ENCODE results near the gene CLCN2.
"Not testable (repeated sequence)": the region's sequence is repeated elsewhere in the genome, so short reads cannot be mapped to it uniquely, and the experiment has no call there.

The CLCN2 gene

GRCh38 chr3:184343200-184343876 is 18.1 kb downstream of the CLCN2 start:
- no CpG with 5 or more reads among the region's 5 CpGs for WGBS (ENCODE audit: insufficient coverage, insufficient read length)

DNA sequence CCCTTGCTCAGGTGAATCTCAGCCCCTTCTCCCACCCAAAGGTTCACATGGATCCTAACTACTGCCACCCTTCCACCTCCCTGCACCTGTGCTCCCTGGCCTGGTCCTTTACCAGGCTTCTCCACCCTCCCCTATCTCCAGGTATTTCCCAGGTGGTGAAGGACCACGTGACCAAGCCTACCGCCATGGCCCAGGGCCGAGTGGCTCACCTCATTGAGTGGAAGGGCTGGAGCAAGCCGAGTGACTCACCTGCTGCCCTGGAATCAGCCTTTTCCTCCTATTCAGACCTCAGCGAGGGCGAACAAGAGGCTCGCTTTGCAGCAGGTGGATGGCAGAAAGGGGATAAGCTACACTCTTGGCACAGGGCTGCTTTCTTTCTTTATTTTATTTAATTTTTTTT is 19.5 kb downstream of the CLCN2 start:
- Histone ChIP-seq H3K27ac (ENCODE audit: low read length) (no peak overlapping the region), H3K27me3 (ENCODE audit: control insufficient read depth, insufficient read depth, low read length) (no peaks in the 10 kb centered on the region), H3K9me3 (ENCODE audit: control insufficient read depth, insufficient read depth, low read length) (no peaks in the 10 kb centered on the region), H3K4me1 (ENCODE audit: control insufficient read depth, insufficient read depth, low read length) (peaks cover 6% of the 10 kb centered on the region), H3K36me3 (ENCODE audit: control insufficient read depth, insufficient read depth, low read length) (peaks cover 13% of the 10 kb centered on the region), H3K4me3 (ENCODE audit: low read length) (no peak overlapping the region)
- no CpG with 5 or more reads among the region's 7 CpGs for WGBS (ENCODE audit: insufficient coverage, insufficient read length)
- DNase-seq (ENCODE audit: low read depth, low spot score) = no peak

More at GRCh38 chr3:184343200-184343876, 18.1 kb downstream of the CLCN2 start:
- no peak overlapping the region for H3K27ac ChIP-seq (ENCODE audit: low read length)
- H3K4me3 ChIP-seq (ENCODE audit: low read length) = no peak overlapping the region
- DNase-seq (ENCODE audit: low read depth, low spot score) = no peak
- no peaks in the 10 kb centered on the region for H3K27me3 ChIP-seq (ENCODE audit: control insufficient read depth, insufficient read depth, low read length)
- H3K36me3 ChIP-seq (ENCODE audit: control insufficient read depth, insufficient read depth, low read length) = peaks cover 15% of the 10 kb centered on the region
- no peaks in the 10 kb centered on the region for H3K9me3 ChIP-seq (ENCODE audit: control insufficient read depth, insufficient read depth, low read length)
- H3K4me1 ChIP-seq (ENCODE audit: control insufficient read depth, insufficient read depth, low read length) = peaks cover 6% of the 10 kb centered on the region

DNA sequence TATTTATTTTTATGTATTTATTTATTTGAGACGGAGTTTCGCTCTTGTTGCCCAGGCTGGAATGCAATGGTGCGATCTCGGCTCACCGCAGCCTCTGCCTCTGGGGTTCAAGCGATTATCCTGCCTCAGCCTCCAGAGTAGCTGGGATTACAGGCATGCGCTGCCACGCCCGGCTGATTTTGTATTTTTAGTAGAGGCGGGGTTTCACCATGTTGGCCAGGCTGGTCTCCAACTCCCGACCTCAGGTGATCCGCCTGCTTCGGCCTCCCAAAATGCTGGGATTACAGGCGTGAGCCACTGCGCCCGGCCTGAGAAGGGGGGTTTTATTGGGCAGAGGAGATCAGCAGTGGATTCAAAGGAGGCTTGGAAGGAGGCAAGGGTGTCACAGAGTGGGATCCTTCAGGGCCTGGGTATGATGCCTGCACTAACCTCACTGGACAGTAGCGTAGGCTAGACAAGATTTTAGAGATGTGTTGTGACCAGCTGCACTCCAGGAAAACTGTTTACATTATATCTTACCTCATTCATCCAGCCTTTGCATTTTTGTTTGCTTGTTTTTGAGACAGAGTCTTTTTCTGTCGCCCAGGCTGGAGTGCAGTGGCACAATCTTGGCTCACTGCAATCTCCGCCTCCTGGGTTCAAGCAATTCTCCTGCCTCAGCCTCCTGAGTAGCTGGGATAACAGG is 21.8 kb downstream of the CLCN2 start:
- no CpG with 5 or more reads among the region's 19 CpGs for WGBS (ENCODE audit: insufficient coverage, insufficient read length)
- peaks cover 12% of the 10 kb centered on the region for H3K36me3 ChIP-seq (ENCODE audit: control insufficient read depth, insufficient read depth, low read length)
- not testable (repeated sequence) for H3K27ac ChIP-seq (ENCODE audit: low read length)

DNA sequence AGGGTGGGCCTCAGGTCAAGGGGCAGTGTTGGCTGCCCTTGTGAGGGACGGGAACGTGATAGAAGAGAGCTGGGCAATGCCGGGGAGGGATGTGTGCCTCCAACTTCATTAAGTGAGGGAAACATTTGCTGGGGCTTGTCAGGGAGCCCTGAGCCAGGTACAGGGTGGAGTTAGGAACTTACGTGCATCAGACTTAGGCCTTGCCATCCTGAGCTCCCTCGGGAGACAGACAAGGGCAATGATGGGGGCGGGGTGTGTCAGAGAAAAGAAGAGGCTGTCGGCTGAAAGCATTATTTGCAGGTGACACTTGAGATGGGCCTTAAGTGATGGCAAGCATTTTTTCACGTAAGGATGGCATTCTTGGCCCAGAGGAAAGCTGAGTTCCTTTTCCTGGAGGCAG is 22.4 kb downstream of the CLCN2 start:
- H3K27me3 ChIP-seq (ENCODE audit: control insufficient read depth, insufficient read depth, low read length) = no peaks in the 10 kb centered on the region
- H3K9me3 ChIP-seq (ENCODE audit: control insufficient read depth, insufficient read depth, low read length) = no peaks in the 10 kb centered on the region
- no CpG with 5 or more reads among the region's 8 CpGs for WGBS (ENCODE audit: insufficient coverage, insufficient read length)
- peaks cover 6% of the 10 kb centered on the region for H3K4me1 ChIP-seq (ENCODE audit: control insufficient read depth, insufficient read depth, low read length)
- H3K27ac ChIP-seq (ENCODE audit: low read length) = no peak overlapping the region
- DNase-seq (ENCODE audit: low read depth, low spot score) = no peak
- peaks cover 13% of the 10 kb centered on the region for H3K36me3 ChIP-seq (ENCODE audit: control insufficient read depth, insufficient read depth, low read length)
- H3K4me3 ChIP-seq (ENCODE audit: low read length) = no peak overlapping the region

More for the DNA sequence above, 21.8 kb downstream of the CLCN2 start:
- H3K4me1 ChIP-seq (ENCODE audit: control insufficient read depth, insufficient read depth, low read length); H3K9me3 ChIP-seq (ENCODE audit: control insufficient read depth, insufficient read depth, low read length); H3K27me3 ChIP-seq (ENCODE audit: control insufficient read depth, insufficient read depth, low read length); H3K4me3 ChIP-seq (ENCODE audit: low read length); DNase-seq (ENCODE audit: low read depth, low spot score): not testable (repeated sequence)

DNA sequence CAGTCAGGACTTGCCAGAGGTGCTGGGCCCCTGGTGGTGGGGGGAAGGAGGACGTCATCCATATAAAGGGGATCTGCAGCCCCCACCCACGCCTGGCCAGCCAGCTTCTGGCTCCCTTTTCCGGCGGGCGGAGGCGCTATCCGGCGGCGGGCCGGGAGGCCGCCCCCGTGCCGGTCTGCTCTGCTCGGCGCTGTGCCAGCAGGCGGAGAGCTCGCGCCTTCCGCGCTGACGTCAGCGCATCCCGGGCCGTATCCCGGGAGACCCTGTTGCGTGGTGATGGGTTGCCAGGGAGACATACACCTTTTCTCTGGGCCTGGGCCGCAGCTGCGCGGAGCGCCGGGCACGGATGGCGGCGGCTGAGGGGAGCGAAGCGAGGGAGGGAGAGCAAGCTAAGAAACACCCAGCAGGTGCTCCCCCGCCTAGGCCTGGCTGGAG is 22.9 kb downstream of the CLCN2 start:
- H3K9me3 ChIP-seq (ENCODE audit: control insufficient read depth, insufficient read depth, low read length) = no peaks in the 10 kb centered on the region
- peaks cover 16% of the 10 kb centered on the region for H3K36me3 ChIP-seq (ENCODE audit: control insufficient read depth, insufficient read depth, low read length)
- no peak overlapping the region for H3K27ac ChIP-seq (ENCODE audit: low read length)
- DNase-seq (ENCODE audit: low read depth, low spot score) = no peak
- WGBS (ENCODE audit: insufficient coverage, insufficient read length) = no CpG with 5 or more reads among the region's 37 CpGs
- peak overlapping the region; percentile 6; the same call in 1 of the 2 replicates for H3K4me3 ChIP-seq (ENCODE audit: low read length)
- peaks cover 6% of the 10 kb centered on the region for H3K4me1 ChIP-seq (ENCODE audit: control insufficient read depth, insufficient read depth, low read length)
- H3K27me3 ChIP-seq (ENCODE audit: control insufficient read depth, insufficient read depth, low read length) = no peaks in the 10 kb centered on the region

- H3K27ac ChIP-seq (ENCODE audit: low read length) = no peak overlapping the region
- DNase-seq (ENCODE audit: low read depth, low spot score) = no peak
- no peaks in the 10 kb centered on the region for H3K9me3 ChIP-seq (ENCODE audit: control insufficient read depth, insufficient read depth, low read length)
- H3K36me3 ChIP-seq (ENCODE audit: control insufficient read depth, insufficient read depth, low read length) = peaks cover 15% of the 10 kb centered on the region
- no CpG with 5 or more reads among the region's 7 CpGs for WGBS (ENCODE audit: insufficient coverage, insufficient read length)
- H3K27me3 ChIP-seq (ENCODE audit: control insufficient read depth, insufficient read depth, low read length) = no peaks in the 10 kb centered on the region
- no peak overlapping the region for H3K4me3 ChIP-seq (ENCODE audit: low read length)
- peaks cover 6% of the 10 kb centered on the region for H3K4me1 ChIP-seq (ENCODE audit: control insufficient read depth, insufficient read depth, low read length)
Observed at GRCh38 chr3:184337981-184338380, 23.4 kb downstream of the CLCN2 start.

- Histone ChIP-seq H3K27ac (ENCODE audit: low read length) (no peak within 1 kb of the TSS), H3K4me1 (ENCODE audit: control insufficient read depth, insufficient read depth, low read length) (peaks cover 6% of the 10 kb centered on the region), H3K4me3 (ENCODE audit: low read length) (peak within 1 kb of the TSS; percentile 91; the same call in 1 of the 2 replicates), H3K36me3 (ENCODE audit: control insufficient read depth, insufficient read depth, low read length) (peaks cover 18% of the 10 kb centered on the region), H3K9me3 (ENCODE audit: control insufficient read depth, insufficient read depth, low read length) (no peaks in the 10 kb centered on the region), H3K27me3 (ENCODE audit: control insufficient read depth, insufficient read depth, low read length) (no peaks in the 10 kb centered on the region)
- no peak for DNase-seq (ENCODE audit: low read depth, low spot score)
- no CpG with 5 or more reads among the region's 6 CpGs for WGBS (ENCODE audit: insufficient coverage, insufficient read length)
Observed at GRCh38 chr3:184337399-184337714, 24.0 kb downstream of the CLCN2 start, which contains the start of gene FAM131A. FAM131A (plus strand) TSS chr3:184337600; CDS start chr3:184337631, 31 bp downstream.

DNA sequence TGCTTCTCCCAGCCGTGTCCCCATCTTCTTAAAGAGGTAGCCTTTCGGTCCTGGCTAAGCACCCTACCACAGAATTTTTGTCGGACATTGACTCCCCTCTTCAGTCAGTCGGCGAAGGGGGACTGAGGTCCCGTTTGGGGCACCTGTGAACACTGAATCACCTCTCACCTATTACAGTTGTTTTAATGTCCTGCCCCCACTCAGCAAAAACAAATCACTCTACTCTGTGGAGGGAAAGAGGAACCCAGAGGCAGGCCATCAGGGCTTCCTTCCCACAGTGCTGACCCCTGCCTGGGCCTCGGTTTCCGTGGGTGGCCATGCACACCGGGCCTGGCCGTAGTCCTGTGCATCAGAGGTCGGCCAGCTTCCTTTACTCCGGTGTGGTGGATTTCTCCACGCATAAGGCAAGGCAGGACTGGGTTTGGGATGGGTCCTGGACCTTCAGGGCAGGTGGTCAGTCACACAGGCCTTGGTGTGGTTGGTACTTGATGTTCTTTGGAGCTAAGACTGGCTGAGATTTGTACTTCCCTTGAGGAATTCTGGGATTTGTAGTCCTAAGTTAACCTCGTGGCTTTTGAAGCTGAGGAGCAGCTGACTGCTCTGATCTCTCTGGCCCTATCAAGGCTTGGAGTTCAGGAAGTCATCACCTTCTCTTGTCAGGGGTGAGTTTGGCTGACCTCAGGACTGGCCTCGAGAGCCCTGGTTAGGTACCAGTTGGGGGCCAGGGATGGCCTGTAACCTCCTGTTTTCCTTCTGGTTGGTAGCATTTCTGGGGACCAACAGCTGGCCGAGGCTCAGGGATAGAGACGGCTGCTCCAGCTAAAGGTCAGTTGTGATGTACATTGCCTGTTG is 24.6 kb downstream of the CLCN2 start:
- H3K27ac ChIP-seq (ENCODE audit: low read length) = no peak overlapping the region

GRCh38 chr3:184335661-184336546 is 25.5 kb downstream of the CLCN2 start:
- Histone ChIP-seq H3K27me3 (ENCODE audit: control insufficient read depth, insufficient read depth, low read length) (no peaks in the 10 kb centered on the region), H3K36me3 (ENCODE audit: control insufficient read depth, insufficient read depth, low read length) (peaks cover 32% of the 10 kb centered on the region), H3K9me3 (ENCODE audit: control insufficient read depth, insufficient read depth, low read length) (no peaks in the 10 kb centered on the region), H3K27ac (ENCODE audit: low read length) (no peak overlapping the region), H3K4me3 (ENCODE audit: low read length) (peak overlapping the region; percentile 91), H3K4me1 (ENCODE audit: control insufficient read depth, insufficient read depth, low read length) (peaks cover 6% of the 10 kb centered on the region)
- DNase-seq (ENCODE audit: low read depth, low spot score) = peak; percentile 72
- no CpG with 5 or more reads among the region's 77 CpGs for whole genome bisulfite sequencing (ENCODE audit: insufficient coverage, insufficient read length)

More for the DNA sequence above, 24.6 kb downstream of the CLCN2 start:
- DNase-seq (ENCODE audit: low read depth, low spot score) = no peak
- H3K4me1 ChIP-seq (ENCODE audit: control insufficient read depth, insufficient read depth, low read length) = peaks cover 6% of the 10 kb centered on the region
- H3K36me3 ChIP-seq (ENCODE audit: control insufficient read depth, insufficient read depth, low read length) = peaks cover 23% of the 10 kb centered on the region
- no peaks in the 10 kb centered on the region for H3K9me3 ChIP-seq (ENCODE audit: control insufficient read depth, insufficient read depth, low read length)
- WGBS (ENCODE audit: insufficient coverage, insufficient read length) = no CpG with 5 or more reads among the region's 17 CpGs
- peak overlapping the region; percentile 91 for H3K4me3 ChIP-seq (ENCODE audit: low read length)
- no peaks in the 10 kb centered on the region for H3K27me3 ChIP-seq (ENCODE audit: control insufficient read depth, insufficient read depth, low read length)

All from iPS DF 6.9 (cell line).